HepG2 (cell line): Measurements from ENCODE around the gene SEPHS2. TPM values are rescaled to one million over a fixed set of nuclear protein-coding genes. Genes with fewer than 3 reads are reported as not detected.
A peak's percentile ranks its signal among the peaks of the same experiment; 100 is the strongest.

Source experiments
- AGO1 ChIP-seq: fragments of 200-400 bp; formaldehyde crosslinking; IDR thresholded peaks from 2 replicates; pipeline ENCODE4 v1.6.1; 2017; ENCODE audit warnings: mild to moderate bottlenecking, low read depth, low read length, moderate library complexity; ENCODE audit not compliant: poor library complexity, severe bottlenecking
- ARID2 ChIP-seq: sonication (generic); formaldehyde crosslinking; IDR thresholded peaks from 2 replicates; pipeline ENCODE4 v1.8.1; 2022; ENCODE audit warnings: mild to moderate bottlenecking, missing genetic modification reagents, borderline replicate concordance
- ATF1 ChIP-seq: IDR thresholded peaks from 2 replicates; pipeline ENCODE4 v1.6.1; 2016; ENCODE audit warnings: mild to moderate bottlenecking, control low read depth
- ATF2 ChIP-seq: sonication (generic); formaldehyde crosslinking; IDR thresholded peaks from 2 replicates; pipeline ENCODE4 v1.4.0; 2020; ENCODE audit warnings: missing genetic modification reagents
- GATAD1 ChIP-seq: IDR thresholded peaks from 2 replicates; pipeline ENCODE4 v1.6.1; 2016; ENCODE audit warnings: missing genetic modification reagents, missing compliant biosample characterization
- HCFC1 ChIP-seq: fragments of 150-350 bp; IDR thresholded peaks from 2 replicates; pipeline ENCODE4 v1.6.1; 2014; ENCODE audit warnings: low read depth, low read length
- HMG20B ChIP-seq: conservative IDR thresholded peaks from 2 replicates; pipeline ENCODE4 v1.6.1; 2016; ENCODE audit warnings: missing genetic modification reagents, missing compliant biosample characterization
- JUND ChIP-seq: sonication (generic); formaldehyde crosslinking; IDR thresholded peaks from 2 replicates; pipeline ENCODE4 v1.8.0; 2022; ENCODE audit warnings: mild to moderate bottlenecking, missing genetic modification reagents
- KLF9 ChIP-seq: IDR thresholded peaks from 2 replicates; pipeline ENCODE4 v1.6.1; 2016; ENCODE audit warnings: low read depth
- LRRFIP1 ChIP-seq: sonication (generic); formaldehyde crosslinking; conservative IDR thresholded peaks from 2 replicates; pipeline ENCODE4 v1.4.0; 2020; ENCODE audit warnings: missing genetic modification reagents
- MIXL1 ChIP-seq: IDR thresholded peaks from 2 replicates; pipeline ENCODE4 v1.6.1; 2016
- MXI1 ChIP-seq: IDR thresholded peaks from 3 replicates; pipeline ENCODE4 v1.6.1; 2012; ENCODE audit warnings: low read depth, low read length, inconsistent platforms, borderline replicate concordance
- PITX1 ChIP-seq: sonication (generic); formaldehyde crosslinking; IDR thresholded peaks from 2 replicates; pipeline ENCODE4 v1.5.1; 2020; ENCODE audit warnings: mild to moderate bottlenecking, missing genetic modification reagents
- POLR2AphosphoS5 ChIP-seq: IDR thresholded peaks from 2 replicates; pipeline ENCODE4 v1.6.1; 2012; ENCODE audit warnings: low read depth, low read length
- SALL1 ChIP-seq: sonication (generic); formaldehyde crosslinking; IDR thresholded peaks from 2 replicates; pipeline ENCODE4 v1.8.0; 2022; ENCODE audit warnings: mild to moderate bottlenecking, missing genetic modification reagents
- SNAPC2 ChIP-seq: sonication (generic); formaldehyde crosslinking; IDR thresholded peaks from 2 replicates; pipeline ENCODE4 v1.8.1; 2022; ENCODE audit warnings: mild to moderate bottlenecking, missing genetic modification reagents
- ZBTB42 ChIP-seq: sonication (generic); formaldehyde crosslinking; IDR thresholded peaks from 2 replicates; pipeline ENCODE4 v1.5.0; 2020; ENCODE audit warnings: mild to moderate bottlenecking, missing genetic modification reagents
- ZMAT5 ChIP-seq: sonication (generic); formaldehyde crosslinking; IDR thresholded peaks from 2 replicates; pipeline ENCODE4 v1.5.0; 2020; ENCODE audit warnings: mild to moderate bottlenecking, low read depth, missing genetic modification reagents, borderline replicate concordance
- ZNF121 ChIP-seq: sonication (generic); formaldehyde crosslinking; IDR thresholded peaks from 2 replicates; pipeline ENCODE4 v1.5.0; 2020; ENCODE audit warnings: mild to moderate bottlenecking, missing genetic modification reagents
- ZNF446 ChIP-seq: sonication (generic); formaldehyde crosslinking; IDR thresholded peaks from 2 replicates; pipeline ENCODE4 v1.5.0; 2020; ENCODE audit warnings: mild to moderate bottlenecking, missing genetic modification reagents
- ZNF574 ChIP-seq: sonication (generic); formaldehyde crosslinking; IDR thresholded peaks from 2 replicates; pipeline ENCODE4 v1.4.0; 2020; ENCODE audit warnings: missing genetic modification reagents
- ZNF737 ChIP-seq: sonication (generic); formaldehyde crosslinking; IDR thresholded peaks from 2 replicates; pipeline ENCODE4 v1.5.0; 2020; ENCODE audit warnings: missing genetic modification reagents, mild to moderate bottlenecking, borderline replicate concordance
- ZSCAN5A ChIP-seq: sonication (generic); formaldehyde crosslinking; IDR thresholded peaks from 2 replicates; pipeline ENCODE4 v1.8.0; 2022; ENCODE audit warnings: mild to moderate bottlenecking, missing genetic modification reagents, borderline replicate concordance
- polyA plus RNA-seq, 8 experiments: library from polyadenylated mRNA; depleted of rRNA in 3 of 8; stranded (reverse) in 7 of 8; unstranded in 1 of 8; fragments of >200 nt; fragmentation: Illumina TruSeq in 4 of 8; extraction: Trizol in 4 of 8; gene quantifications; 2 replicates each; pipeline versions ENCODE4 v1.2.1 to v1.2.3, GENCODE V29; 2011 to 2016; ENCODE audit warnings: low read depth in 4 of 8, missing spikeins in 1 of 8, mixed read lengths in 1 of 8; ENCODE audit not compliant: insufficient read depth in 1 of 8
- total RNA-seq, 5 experiments: library from RNA; depleted of rRNA; stranded (reverse); fragments of >200 nt; fragmentation: Illumina TruSeq; extraction: Trizol; gene quantifications; 2 replicates each; pipeline ENCODE4 v1.2.3, GENCODE V29; 2016; ENCODE audit warnings: low read depth in 1 of 5

The SEPHS2 gene
- total and polyA plus RNA-seq, 2 of the 13 experiments (the other 11 are each of a cell fraction or from before 2014, with no cell fraction given): 20.7 to 127 TPM

GRCh38 chr16:30430428-30430970 lies 15.2 kb downstream of the SEPHS2 start (continued):
- TF ChIP-seq ZNF737 (CRISPR knock-in tag) (0 out of 2 replicates have a peak, but pooled peaks have one; percentile 82), LRRFIP1 (CRISPR knock-in tag) (no peak), ZSCAN5A (peak; percentile 88), AGO1 (no peak), ATF2 (CRISPR knock-in tag) (no peak), JUND (peak; percentile 34; the same call in 1 of the 2 replicates), GATAD1 (CRISPR knock-in tag) (peak; percentile 21; the same call in 1 of the 2 replicates), HCFC1 (no peak), HMG20B (CRISPR knock-in tag) (no peak; the same call in 1 of the 2 replicates), ZNF574 (CRISPR knock-in tag) (peak; percentile 91), ZBTB42 (CRISPR knock-in tag) (peak; percentile 46; the same call in 1 of the 2 replicates), ZNF446 (CRISPR knock-in tag) (no peak), ZMAT5 (CRISPR knock-in tag) (no peak), ZNF121 (peak; percentile 67), MIXL1 (CRISPR knock-in tag) (peak; percentile 11; the same call in 1 of the 2 replicates), ATF1 (CRISPR knock-in tag) (0 out of 2 replicates have a peak, but pooled peaks have one; percentile 2), SALL1 (CRISPR knock-in tag) (peak; percentile 78), ARID2 (CRISPR knock-in tag) (peak; percentile 16; the same call in 1 of the 2 replicates), SNAPC2 (CRISPR knock-in tag) (peak; percentile 83; the same call in 1 of the 2 replicates), PITX1 (CRISPR knock-in tag) (peak; percentile 67), POLR2AphosphoS5 (no peak), MXI1 (no peak; the same call in 2 of the 3 replicates), KLF9 (CRISPR knock-in tag) (no peak)
